ENCODE results near the gene GAST.

The GAST gene

DNA sequence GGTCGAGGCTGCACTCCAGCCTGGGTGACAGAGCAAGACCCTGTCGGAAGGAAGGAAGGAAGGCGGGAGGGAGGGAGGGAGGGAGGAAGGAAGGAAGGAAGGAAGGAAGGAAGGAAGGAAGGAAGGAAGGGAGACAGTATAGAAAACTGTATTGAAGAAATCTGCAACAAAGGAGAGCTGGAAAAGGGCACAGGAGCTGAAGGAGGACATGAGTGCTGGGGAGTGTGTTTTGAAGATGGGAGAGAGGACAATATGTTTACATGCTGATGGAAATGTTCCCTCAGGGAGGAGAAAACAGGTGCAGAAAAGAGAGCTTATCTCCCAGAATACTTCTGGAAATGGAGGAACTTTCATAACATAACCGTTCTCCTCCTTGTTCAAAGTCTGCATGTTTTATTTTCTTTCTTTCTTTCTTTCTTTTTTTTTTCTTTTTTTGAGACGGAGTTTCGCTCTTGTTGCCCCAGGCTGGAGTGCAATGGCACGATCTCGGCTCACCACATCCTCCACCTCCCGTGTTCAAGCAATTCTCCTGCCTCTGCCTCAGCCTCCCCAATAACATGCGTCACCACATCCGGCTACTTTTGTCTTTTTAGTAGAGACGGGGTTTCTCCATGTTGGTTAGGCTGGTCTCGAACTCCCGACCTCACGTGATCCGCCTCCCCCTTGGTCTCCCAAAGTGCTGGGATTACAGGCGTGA is 25.0 kb downstream of the GAST start:
- no peaks in the 10 kb centered on the region for H3K27me3 ChIP-seq (ENCODE audit: low read length)
- TF ChIP-seq EZH2phosphoT487 (conservative IDR thresholded peaks at IDR 0.05; ENCODE audit: low read length): no peak
- TF ChIP-seq, protein P1, sequence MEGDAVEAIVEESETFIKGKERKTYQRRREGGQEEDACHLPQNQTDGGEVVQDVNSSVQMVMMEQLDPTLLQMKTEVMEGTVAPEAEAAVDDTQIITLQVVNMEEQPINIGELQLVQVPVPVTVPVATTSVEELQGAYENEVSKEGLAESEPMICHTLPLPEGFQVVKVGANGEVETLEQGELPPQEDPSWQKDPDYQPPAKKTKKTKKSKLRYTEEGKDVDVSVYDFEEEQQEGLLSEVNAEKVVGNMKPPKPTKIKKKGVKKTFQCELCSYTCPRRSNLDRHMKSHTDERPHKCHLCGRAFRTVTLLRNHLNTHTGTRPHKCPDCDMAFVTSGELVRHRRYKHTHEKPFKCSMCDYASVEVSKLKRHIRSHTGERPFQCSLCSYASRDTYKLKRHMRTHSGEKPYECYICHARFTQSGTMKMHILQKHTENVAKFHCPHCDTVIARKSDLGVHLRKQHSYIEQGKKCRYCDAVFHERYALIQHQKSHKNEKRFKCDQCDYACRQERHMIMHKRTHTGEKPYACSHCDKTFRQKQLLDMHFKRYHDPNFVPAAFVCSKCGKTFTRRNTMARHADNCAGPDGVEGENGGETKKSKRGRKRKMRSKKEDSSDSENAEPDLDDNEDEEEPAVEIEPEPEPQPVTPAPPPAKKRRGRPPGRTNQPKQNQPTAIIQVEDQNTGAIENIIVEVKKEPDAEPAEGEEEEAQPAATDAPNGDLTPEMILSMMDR (IDR thresholded peaks at IDR 0.05; ENCODE audit: insufficient read depth, low read length, poor library complexity, severe bottlenecking): no peak

DNA sequence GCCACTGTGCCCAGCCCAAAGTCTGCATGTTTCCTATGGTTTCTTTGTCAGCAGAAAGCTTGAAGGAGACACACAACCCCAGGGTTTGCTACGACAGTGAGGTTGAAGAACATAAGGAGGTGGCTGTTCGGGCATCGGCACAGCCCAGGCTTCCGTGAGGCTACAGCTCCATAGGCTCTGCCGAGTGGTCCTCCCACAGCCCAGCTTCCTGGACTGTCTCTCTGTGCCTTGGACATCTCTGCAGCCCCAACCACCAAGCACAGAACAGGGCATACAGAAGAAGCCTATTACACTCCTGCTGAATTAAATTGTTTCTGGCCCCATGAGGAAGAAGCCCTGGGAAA is 25.5 kb downstream of the GAST start:
- Histone ChIP-seq H3K27ac (ENCODE audit: low read depth, low read length) (no peak overlapping the region), H3K36me3 (ENCODE audit: low read length) (no peaks in the 10 kb centered on the region), H3K9me3 (ENCODE audit: insufficient read depth, low read length) (no peaks in the 10 kb centered on the region), H3K4me2 (ENCODE audit: low read depth, low read length, poor library complexity, severe bottlenecking) (no peak overlapping the region), H3K27me3 (ENCODE audit: low read length) (no peaks in the 10 kb centered on the region), H4K20me1 (ENCODE audit: low read depth, low read length) (no peaks in the 10 kb centered on the region), H3K9me2 (replicated peaks; ENCODE audit: insufficient read depth, low read length) (no peaks in the 10 kb centered on the region), H3K9ac (ENCODE audit: low read length) (no peak overlapping the region), H3F3A (ENCODE audit: insufficient read depth) (no peaks in the 10 kb centered on the region), H3K79me2 (ENCODE audit: insufficient read depth, low read length) (no peaks in the 10 kb centered on the region), H3K4me3 (ENCODE audit: insufficient read depth, low read length, poor library complexity, severe bottlenecking) (no peak overlapping the region), H2AFZ (ENCODE audit: low read depth, low read length, severe bottlenecking) (no peak overlapping the region)
- TF ChIP-seq, protein P1 (IDR thresholded peaks at IDR 0.05; ENCODE audit: insufficient read depth, low read length, poor library complexity, severe bottlenecking): no peak
- no peak for TF ChIP-seq EZH2phosphoT487 (conservative IDR thresholded peaks at IDR 0.05; ENCODE audit: low read length)

More for the DNA sequence above, 25.0 kb downstream of the GAST start:
- H3K36me3 ChIP-seq (ENCODE audit: low read length): no peaks in the 10 kb centered on the region
- no peak overlapping the region for H3K9ac ChIP-seq (ENCODE audit: low read length)
- H4K20me1 ChIP-seq (ENCODE audit: low read depth, low read length): no peaks in the 10 kb centered on the region
- H3K9me3 ChIP-seq (ENCODE audit: insufficient read depth, low read length): no peaks in the 10 kb centered on the region
- H3K79me2 ChIP-seq (ENCODE audit: insufficient read depth, low read length): no peaks in the 10 kb centered on the region
- H3K9me2 ChIP-seq (replicated peaks; ENCODE audit: insufficient read depth, low read length): no peaks in the 10 kb centered on the region
- H3K4me3 ChIP-seq (ENCODE audit: insufficient read depth, low read length, poor library complexity, severe bottlenecking): no peak overlapping the region
- no peak overlapping the region for H3K27ac ChIP-seq (ENCODE audit: low read depth, low read length)
- no peaks in the 10 kb centered on the region for H3F3A ChIP-seq (ENCODE audit: insufficient read depth)
- H2AFZ ChIP-seq (ENCODE audit: low read depth, low read length, severe bottlenecking): no peak overlapping the region
- no peak overlapping the region for H3K4me2 ChIP-seq (ENCODE audit: low read depth, low read length, poor library complexity, severe bottlenecking)

GRCh38 chr17:41738077-41738800 is 26.1 kb downstream of the GAST start:
- H3K4me3 ChIP-seq (ENCODE audit: insufficient read depth, low read length, poor library complexity, severe bottlenecking): no peak overlapping the region
- TF ChIP-seq, protein P1 (IDR thresholded peaks at IDR 0.05; ENCODE audit: insufficient read depth, low read length, poor library complexity, severe bottlenecking): peak; percentile 88
- TF ChIP-seq EZH2phosphoT487 (conservative IDR thresholded peaks at IDR 0.05; ENCODE audit: low read length): no peak
- no peak overlapping the region for H3K4me2 ChIP-seq (ENCODE audit: low read depth, low read length, poor library complexity, severe bottlenecking)
- no peaks in the 10 kb centered on the region for H3K27me3 ChIP-seq (ENCODE audit: low read length)
- H3K36me3 ChIP-seq (ENCODE audit: low read length): no peaks in the 10 kb centered on the region
- H4K20me1 ChIP-seq (ENCODE audit: low read depth, low read length): no peaks in the 10 kb centered on the region
- no peaks in the 10 kb centered on the region for H3K79me2 ChIP-seq (ENCODE audit: insufficient read depth, low read length)
- H3K9me3 ChIP-seq (ENCODE audit: insufficient read depth, low read length): no peaks in the 10 kb centered on the region
- no peaks in the 10 kb centered on the region for H3F3A ChIP-seq (ENCODE audit: insufficient read depth)
- peak overlapping the region; percentile 89 for H2AFZ ChIP-seq (ENCODE audit: low read depth, low read length, severe bottlenecking)
- no peaks in the 10 kb centered on the region for H3K9me2 ChIP-seq (replicated peaks; ENCODE audit: insufficient read depth, low read length)
- no peak overlapping the region for H3K27ac ChIP-seq (ENCODE audit: low read depth, low read length)
- 0 out of 2 replicates have a peak overlapping the region, but pooled peaks have one; percentile 10 for H3K9ac ChIP-seq (ENCODE audit: low read length)
